Measurements from ENCODE around the gene NKIRAS1. TPM values are rescaled to one million over a fixed set of nuclear protein-coding genes. Genes with fewer than 3 reads are reported as not detected.

NKIRAS1 gene
- total and polyA plus RNA-seq, 2 experiments from 2014 or later, result 9.2 to 9.7 TPM

DNA sequence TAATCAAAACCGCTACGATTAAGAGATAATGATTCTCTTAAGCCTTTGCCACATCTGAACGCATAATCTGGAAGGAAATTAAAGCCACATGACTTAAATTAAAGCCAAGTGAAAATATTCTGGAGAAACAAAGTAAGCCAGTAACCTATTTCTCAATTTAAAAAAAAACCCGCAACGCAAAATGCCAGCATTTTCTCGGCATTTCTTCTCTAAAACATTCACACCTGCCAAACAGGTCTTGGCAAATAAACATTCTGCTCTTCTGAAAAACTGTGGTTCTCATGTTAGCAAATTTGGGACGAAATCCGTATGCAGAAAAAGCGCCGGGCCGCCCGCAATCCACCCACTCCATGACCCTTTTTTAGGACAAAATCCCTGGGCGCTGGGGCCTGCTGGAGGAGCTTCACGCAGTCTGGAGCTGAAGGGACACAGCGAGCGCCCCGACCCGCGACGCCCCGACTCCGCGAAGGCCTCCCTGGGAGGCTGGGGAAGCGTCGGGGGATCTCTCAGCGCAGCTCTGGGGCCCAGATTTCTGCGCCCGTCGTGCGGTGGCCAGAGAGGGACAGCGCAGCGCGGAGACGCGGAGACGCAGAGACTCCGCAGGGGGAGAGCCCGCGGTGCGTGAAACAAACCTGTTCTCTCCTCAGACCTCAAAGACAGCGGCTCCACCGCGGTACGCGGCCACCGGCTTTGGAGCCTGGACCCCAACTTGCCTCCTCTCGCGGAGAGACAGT lies 471 bp downstream of the NKIRAS1 start:
- Mint-ChIP-seq H3K36me3 (ENCODE audit: low read depth) (peaks cover 45% of the 10 kb centered on the region), H3K27ac (no peak overlapping the region), H3K4me3 (peak overlapping the region; percentile 100), H3K27me3 (ENCODE audit: insufficient read depth, low read depth, poor library complexity) (peaks cover 22% of the 10 kb centered on the region), H3K9me3 (no peaks in the 10 kb centered on the region), H3K4me1 (peaks cover 28% of the 10 kb centered on the region)
- Histone ChIP-seq H3K79me2 (replicated peaks; ENCODE audit: insufficient read depth) (peaks cover 72% of the 10 kb centered on the region), H3K9me2 (ENCODE audit: insufficient read depth) (no peaks in the 10 kb centered on the region), H2AFZ (peak overlapping the region; percentile 73), H3K4me2 (peak overlapping the region; percentile 90), H3K4me3 (peak overlapping the region; percentile 91), H3K27ac (ENCODE audit: low read depth) (no peak overlapping the region), H3K4me1 (ENCODE audit: insufficient read depth) (peaks cover 21% of the 10 kb centered on the region), H3F3A (replicated peaks; ENCODE audit: low read depth) (peaks cover 23% of the 10 kb centered on the region), H4K20me1 (replicated peaks; ENCODE audit: insufficient read depth) (peaks cover 14% of the 10 kb centered on the region), H3K27me3 (ENCODE audit: insufficient read depth) (peaks cover 10% of the 10 kb centered on the region), H3K36me3 (ENCODE audit: insufficient read depth) (peaks cover 21% of the 10 kb centered on the region)
- no peak for TF ChIP-seq ZNF331 (CRISPR knock-in tag; IDR thresholded peaks at IDR 0.05; ENCODE audit: low read depth)
- no peak for TF ChIP-seq ZNF114 (CRISPR knock-in tag; IDR thresholded peaks at IDR 0.05)
- no peak for TF ChIP-seq CREB1 (CRISPR knock-in tag; IDR thresholded peaks at IDR 0.05; ENCODE audit: low read depth)
- ATAC-seq (peak; percentile 65), DNase-seq (ENCODE audit: low spot score) (no peak)

DNA sequence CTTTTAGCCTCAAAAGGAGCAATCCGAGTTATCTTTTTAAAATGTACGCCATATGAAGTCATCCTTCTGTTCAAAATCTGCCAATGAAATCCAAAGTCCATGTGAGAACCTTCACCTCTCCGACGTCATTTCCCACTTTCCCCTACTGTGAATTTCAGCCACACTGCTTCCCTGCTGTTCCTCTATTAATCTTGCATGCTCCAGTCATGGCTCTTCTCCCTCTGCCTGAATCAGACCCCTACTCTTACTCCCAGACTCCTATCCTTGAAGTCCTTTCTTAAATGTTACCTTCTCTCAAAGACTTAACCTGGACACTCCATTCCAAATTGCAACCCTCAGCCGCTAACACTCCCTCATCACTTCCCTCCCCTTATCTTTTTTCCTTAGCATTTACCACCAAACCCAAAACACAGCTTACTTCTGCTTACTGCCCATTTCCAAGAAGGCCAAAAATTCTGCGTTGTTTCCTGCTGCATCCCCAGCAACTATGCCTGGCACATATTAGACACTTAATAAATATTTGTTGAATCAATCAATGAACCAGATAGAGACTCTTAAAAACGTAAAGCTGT lies 1.2 kb downstream of the NKIRAS1 start:
- Histone ChIP-seq H3K36me3 (ENCODE audit: insufficient read depth) (peaks cover 24% of the 10 kb centered on the region), H3K4me3 (peak overlapping the region; percentile 91), H2AFZ (no peak overlapping the region), H3K27ac (ENCODE audit: low read depth) (no peak overlapping the region), H3K27me3 (ENCODE audit: insufficient read depth) (peaks cover 10% of the 10 kb centered on the region), H3F3A (replicated peaks; ENCODE audit: low read depth) (peaks cover 23% of the 10 kb centered on the region), H3K79me2 (replicated peaks; ENCODE audit: insufficient read depth) (peaks cover 79% of the 10 kb centered on the region), H3K9me2 (ENCODE audit: insufficient read depth) (no peaks in the 10 kb centered on the region), H4K20me1 (replicated peaks; ENCODE audit: insufficient read depth) (peaks cover 14% of the 10 kb centered on the region), H3K4me2 (peak overlapping the region; percentile 90), H3K4me1 (ENCODE audit: insufficient read depth) (peaks cover 21% of the 10 kb centered on the region)
- peaks cover 22% of the 10 kb centered on the region for H3K27me3 Mint-ChIP-seq (ENCODE audit: insufficient read depth, low read depth, poor library complexity)
- peak overlapping the region; percentile 100 for H3K4me3 Mint-ChIP-seq
- peaks cover 40% of the 10 kb centered on the region for H3K36me3 Mint-ChIP-seq (ENCODE audit: low read depth)
- no peak overlapping the region for H3K27ac Mint-ChIP-seq
- TF ChIP-seq ZNF331 (CRISPR knock-in tag; IDR thresholded peaks at IDR 0.05; ENCODE audit: low read depth) (no peak), NANOG (IDR thresholded peaks at IDR 0.05; ENCODE audit: borderline replicate concordance) (no peak), STAT1 (IDR thresholded peaks at IDR 0.05; ENCODE audit: unreplicated experiment) (no peak), ZNF114 (CRISPR knock-in tag; IDR thresholded peaks at IDR 0.05) (no peak), POLR2AphosphoS5 (IDR thresholded peaks at IDR 0.05; ENCODE audit: low read depth) (no peak), JUNB (IDR thresholded peaks at IDR 0.05; ENCODE audit: unreplicated experiment) (no peak)
- TF ChIP-seq, protein P1, sequence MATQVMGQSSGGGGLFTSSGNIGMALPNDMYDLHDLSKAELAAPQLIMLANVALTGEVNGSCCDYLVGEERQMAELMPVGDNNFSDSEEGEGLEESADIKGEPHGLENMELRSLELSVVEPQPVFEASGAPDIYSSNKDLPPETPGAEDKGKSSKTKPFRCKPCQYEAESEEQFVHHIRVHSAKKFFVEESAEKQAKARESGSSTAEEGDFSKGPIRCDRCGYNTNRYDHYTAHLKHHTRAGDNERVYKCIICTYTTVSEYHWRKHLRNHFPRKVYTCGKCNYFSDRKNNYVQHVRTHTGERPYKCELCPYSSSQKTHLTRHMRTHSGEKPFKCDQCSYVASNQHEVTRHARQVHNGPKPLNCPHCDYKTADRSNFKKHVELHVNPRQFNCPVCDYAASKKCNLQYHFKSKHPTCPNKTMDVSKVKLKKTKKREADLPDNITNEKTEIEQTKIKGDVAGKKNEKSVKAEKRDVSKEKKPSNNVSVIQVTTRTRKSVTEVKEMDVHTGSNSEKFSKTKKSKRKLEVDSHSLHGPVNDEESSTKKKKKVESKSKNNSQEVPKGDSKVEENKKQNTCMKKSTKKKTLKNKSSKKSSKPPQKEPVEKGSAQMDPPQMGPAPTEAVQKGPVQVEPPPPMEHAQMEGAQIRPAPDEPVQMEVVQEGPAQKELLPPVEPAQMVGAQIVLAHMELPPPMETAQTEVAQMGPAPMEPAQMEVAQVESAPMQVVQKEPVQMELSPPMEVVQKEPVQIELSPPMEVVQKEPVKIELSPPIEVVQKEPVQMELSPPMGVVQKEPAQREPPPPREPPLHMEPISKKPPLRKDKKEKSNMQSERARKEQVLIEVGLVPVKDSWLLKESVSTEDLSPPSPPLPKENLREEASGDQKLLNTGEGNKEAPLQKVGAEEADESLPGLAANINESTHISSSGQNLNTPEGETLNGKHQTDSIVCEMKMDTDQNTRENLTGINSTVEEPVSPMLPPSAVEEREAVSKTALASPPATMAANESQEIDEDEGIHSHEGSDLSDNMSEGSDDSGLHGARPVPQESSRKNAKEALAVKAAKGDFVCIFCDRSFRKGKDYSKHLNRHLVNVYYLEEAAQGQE (IDR thresholded peaks at IDR 0.05; ENCODE audit: unreplicated experiment), result no peak
- TF ChIP-seq, protein P2, sequence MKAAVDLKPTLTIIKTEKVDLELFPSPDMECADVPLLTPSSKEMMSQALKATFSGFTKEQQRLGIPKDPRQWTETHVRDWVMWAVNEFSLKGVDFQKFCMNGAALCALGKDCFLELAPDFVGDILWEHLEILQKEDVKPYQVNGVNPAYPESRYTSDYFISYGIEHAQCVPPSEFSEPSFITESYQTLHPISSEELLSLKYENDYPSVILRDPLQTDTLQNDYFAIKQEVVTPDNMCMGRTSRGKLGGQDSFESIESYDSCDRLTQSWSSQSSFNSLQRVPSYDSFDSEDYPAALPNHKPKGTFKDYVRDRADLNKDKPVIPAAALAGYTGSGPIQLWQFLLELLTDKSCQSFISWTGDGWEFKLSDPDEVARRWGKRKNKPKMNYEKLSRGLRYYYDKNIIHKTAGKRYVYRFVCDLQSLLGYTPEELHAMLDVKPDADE (IDR thresholded peaks at IDR 0.05), result no peak
- TF ChIP-seq, protein P3, sequence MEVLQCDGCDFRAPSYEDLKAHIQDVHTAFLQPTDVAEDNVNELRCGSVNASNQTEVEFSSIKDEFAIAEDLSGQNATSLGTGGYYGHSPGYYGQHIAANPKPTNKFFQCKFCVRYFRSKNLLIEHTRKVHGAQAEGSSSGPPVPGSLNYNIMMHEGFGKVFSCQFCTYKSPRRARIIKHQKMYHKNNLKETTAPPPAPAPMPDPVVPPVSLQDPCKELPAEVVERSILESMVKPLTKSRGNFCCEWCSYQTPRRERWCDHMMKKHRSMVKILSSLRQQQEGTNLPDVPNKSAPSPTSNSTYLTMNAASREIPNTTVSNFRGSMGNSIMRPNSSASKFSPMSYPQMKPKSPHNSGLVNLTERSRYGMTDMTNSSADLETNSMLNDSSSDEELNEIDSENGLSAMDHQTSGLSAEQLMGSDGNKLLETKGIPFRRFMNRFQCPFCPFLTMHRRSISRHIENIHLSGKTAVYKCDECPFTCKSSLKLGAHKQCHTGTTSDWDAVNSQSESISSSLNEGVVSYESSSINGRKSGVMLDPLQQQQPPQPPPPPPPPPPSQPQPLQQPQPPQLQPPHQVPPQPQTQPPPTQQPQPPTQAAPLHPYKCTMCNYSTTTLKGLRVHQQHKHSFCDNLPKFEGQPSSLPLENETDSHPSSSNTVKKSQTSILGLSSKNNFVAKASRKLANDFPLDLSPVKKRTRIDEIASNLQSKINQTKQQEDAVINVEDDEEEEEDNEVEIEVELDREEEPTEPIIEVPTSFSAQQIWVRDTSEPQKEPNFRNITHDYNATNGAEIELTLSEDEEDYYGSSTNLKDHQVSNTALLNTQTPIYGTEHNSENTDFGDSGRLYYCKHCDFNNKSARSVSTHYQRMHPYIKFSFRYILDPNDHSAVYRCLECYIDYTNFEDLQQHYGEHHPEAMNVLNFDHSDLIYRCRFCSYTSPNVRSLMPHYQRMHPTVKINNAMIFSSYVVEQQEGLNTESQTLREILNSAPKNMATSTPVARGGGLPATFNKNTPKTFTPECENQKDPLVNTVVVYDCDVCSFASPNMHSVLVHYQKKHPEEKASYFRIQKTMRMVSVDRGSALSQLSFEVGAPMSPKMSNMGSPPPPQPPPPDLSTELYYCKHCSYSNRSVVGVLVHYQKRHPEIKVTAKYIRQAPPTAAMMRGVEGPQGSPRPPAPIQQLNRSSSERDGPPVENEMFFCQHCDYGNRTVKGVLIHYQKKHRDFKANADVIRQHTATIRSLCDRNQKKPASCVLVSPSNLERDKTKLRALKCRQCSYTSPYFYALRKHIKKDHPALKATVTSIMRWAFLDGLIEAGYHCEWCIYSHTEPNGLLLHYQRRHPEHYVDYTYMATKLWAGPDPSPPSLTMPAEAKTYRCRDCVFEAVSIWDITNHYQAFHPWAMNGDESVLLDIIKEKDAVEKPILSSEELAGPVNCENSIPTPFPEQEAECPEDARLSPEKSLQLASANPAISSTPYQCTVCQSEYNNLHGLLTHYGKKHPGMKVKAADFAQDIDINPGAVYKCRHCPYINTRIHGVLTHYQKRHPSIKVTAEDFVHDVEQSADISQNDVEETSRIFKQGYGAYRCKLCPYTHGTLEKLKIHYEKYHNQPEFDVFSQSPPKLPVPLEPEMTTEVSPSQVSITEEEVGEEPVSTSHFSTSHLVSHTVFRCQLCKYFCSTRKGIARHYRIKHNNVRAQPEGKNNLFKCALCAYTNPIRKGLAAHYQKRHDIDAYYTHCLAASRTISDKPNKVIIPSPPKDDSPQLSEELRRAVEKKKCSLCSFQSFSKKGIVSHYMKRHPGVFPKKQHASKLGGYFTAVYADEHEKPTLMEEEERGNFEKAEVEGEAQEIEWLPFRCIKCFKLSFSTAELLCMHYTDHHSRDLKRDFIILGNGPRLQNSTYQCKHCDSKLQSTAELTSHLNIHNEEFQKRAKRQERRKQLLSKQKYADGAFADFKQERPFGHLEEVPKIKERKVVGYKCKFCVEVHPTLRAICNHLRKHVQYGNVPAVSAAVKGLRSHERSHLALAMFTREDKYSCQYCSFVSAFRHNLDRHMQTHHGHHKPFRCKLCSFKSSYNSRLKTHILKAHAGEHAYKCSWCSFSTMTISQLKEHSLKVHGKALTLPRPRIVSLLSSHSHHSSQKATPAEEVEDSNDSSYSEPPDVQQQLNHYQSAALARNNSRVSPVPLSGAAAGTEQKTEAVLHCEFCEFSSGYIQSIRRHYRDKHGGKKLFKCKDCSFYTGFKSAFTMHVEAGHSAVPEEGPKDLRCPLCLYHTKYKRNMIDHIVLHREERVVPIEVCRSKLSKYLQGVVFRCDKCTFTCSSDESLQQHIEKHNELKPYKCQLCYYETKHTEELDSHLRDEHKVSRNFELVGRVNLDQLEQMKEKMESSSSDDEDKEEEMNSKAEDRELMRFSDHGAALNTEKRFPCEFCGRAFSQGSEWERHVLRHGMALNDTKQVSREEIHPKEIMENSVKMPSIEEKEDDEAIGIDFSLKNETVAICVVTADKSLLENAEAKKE (CRISPR knock-in tag; IDR thresholded peaks at IDR 0.05), result no peak
- ATAC-seq, result no peak
- no peaks in the 10 kb centered on the region for H3K9me3 Mint-ChIP-seq
- peaks cover 28% of the 10 kb centered on the region for H3K4me1 Mint-ChIP-seq
- DNase-seq (ENCODE audit: low spot score), result no peak

All from GM23338 (cell line).